NCI-H1105 treated with DMSO at 0.1 percent for 48 hours (cell line): Measurements from ENCODE around the gene COL9A1.

Experiments used
- DNase-seq: peaks from one replicate; lab custom pipeline; 2025; lab: John Stamatoyannopoulos, UW

The COL9A1 gene

GRCh38 chr6:70225055-70225454, 77.8 kb downstream of the COL9A1 start:
- DNase-seq, result no peak

- DNase-seq, result no peak
Measured at GRCh38 chr6:70222439-70222749, 80.5 kb downstream of the COL9A1 start.

- peak; percentile 81 for DNase-seq
Measured at GRCh38 chr6:70221715-70222438, 81.0 kb downstream of the COL9A1 start.

GRCh38 chr6:70221025-70221714, 81.7 kb downstream of the COL9A1 start:
- DNase-seq, result peak; percentile 47

- no peak for DNase-seq
Measured at GRCh38 chr6:70219943-70220613, 82.8 kb downstream of the COL9A1 start.

GRCh38 chr6:70216767-70217166, 86.1 kb downstream of the COL9A1 start:
- no peak for DNase-seq

- DNase-seq, result no peak
Measured at GRCh38 chr6:70215460-70216108, 87.3 kb downstream of the COL9A1 start.

GRCh38 chr6:70210462-70210861, 92.4 kb downstream of the COL9A1 start:
- DNase-seq, result no peak

- no peak for DNase-seq
Measured at GRCh38 chr6:70208235-70208790, 94.6 kb downstream of the COL9A1 start.

- no peak for DNase-seq
Measured at GRCh38 chr6:70198785-70199184, 104.1 kb downstream of the COL9A1 start.

GRCh38 chr6:70196531-70196930, 106.4 kb downstream of the COL9A1 start:
- peak; percentile 92 for DNase-seq

GRCh38 chr6:70194421-70194820, 108.5 kb downstream of the COL9A1 start:
- no peak for DNase-seq

GRCh38 chr6:70188202-70188601, 114.7 kb downstream of the COL9A1 start:
- DNase-seq, result no peak

GRCh38 chr6:70186461-70186860, 116.4 kb downstream of the COL9A1 start:
- no peak for DNase-seq

GRCh38 chr6:70184723-70185122, 118.2 kb downstream of the COL9A1 start:
- DNase-seq, result no peak

GRCh38 chr6:70183538-70183937, 119.3 kb downstream of the COL9A1 start:
- no peak for DNase-seq

- no peak for DNase-seq
Measured at GRCh38 chr6:70180901-70181599, 121.8 kb downstream of the COL9A1 start.

- DNase-seq, result no peak
Measured at GRCh38 chr6:70180183-70180900, 122.5 kb downstream of the COL9A1 start.

GRCh38 chr6:70176842-70177550, 125.9 kb downstream of the COL9A1 start:
- DNase-seq, result peak; percentile 76

GRCh38 chr6:70175770-70176169, 127.1 kb downstream of the COL9A1 start:
- no peak for DNase-seq
